SKM-1 (cell line): ENCODE data around the gene TNFAIP8.
"Not testable (repeated sequence)": the region's sequence is repeated elsewhere in the genome, so short reads cannot be mapped to it uniquely, and the experiment has no call there.

Source experiments
- DNase-seq: peaks from one replicate; lab custom pipeline; 2025; ENCODE audit not compliant: unreplicated experiment; lab: John Stamatoyannopoulos, UW

TNFAIP8 gene

GRCh38 chr5:119412279-119413227 lies 56.7 kb downstream of the TNFAIP8 start:
- no peak for DNase-seq

GRCh38 chr5:119414124-119414734 lies 58.4 kb downstream of the TNFAIP8 start:
- peak; percentile 39 for DNase-seq

- peak; percentile 11 for DNase-seq
These were observed 62.2 kb downstream of the TNFAIP8 start for GRCh38 chr5:119417891-119418605.

- no peak for DNase-seq
These were observed 62.8 kb downstream of the TNFAIP8 start for GRCh38 chr5:119418606-119419100.

GRCh38 chr5:119420169-119420568 lies 64.3 kb downstream of the TNFAIP8 start:
- peak; percentile 13 for DNase-seq

GRCh38 chr5:119426057-119426456 lies 70.2 kb downstream of the TNFAIP8 start:
- peak; percentile 3 for DNase-seq

GRCh38 chr5:119427060-119427459 lies 71.2 kb downstream of the TNFAIP8 start:
- DNase-seq: no peak

GRCh38 chr5:119427596-119427995 lies 71.8 kb downstream of the TNFAIP8 start:
- DNase-seq: peak; percentile 25

GRCh38 chr5:119428166-119428565 lies 72.3 kb downstream of the TNFAIP8 start:
- not testable (repeated sequence) for DNase-seq

- not testable (repeated sequence) for DNase-seq
These were observed 72.8 kb downstream of the TNFAIP8 start for GRCh38 chr5:119428574-119428973.

GRCh38 chr5:119432674-119433237 lies 76.9 kb downstream of the TNFAIP8 start:
- DNase-seq: not testable (repeated sequence)

GRCh38 chr5:119435436-119436132 lies 79.8 kb downstream of the TNFAIP8 start:
- DNase-seq: peak; percentile 61

GRCh38 chr5:119437785-119438586 lies 82.2 kb downstream of the TNFAIP8 start:
- DNase-seq: not testable (repeated sequence)

GRCh38 chr5:119438587-119438917 lies 82.7 kb downstream of the TNFAIP8 start:
- peak; percentile 59 for DNase-seq

- DNase-seq: no peak
These were observed 83.4 kb downstream of the TNFAIP8 start for GRCh38 chr5:119439140-119439631.

- DNase-seq: not testable (repeated sequence)
These were observed 83.8 kb downstream of the TNFAIP8 start for GRCh38 chr5:119439632-119440031.

GRCh38 chr5:119444643-119445042 lies 88.8 kb downstream of the TNFAIP8 start:
- not testable (repeated sequence) for DNase-seq

GRCh38 chr5:119445544-119445943 lies 89.7 kb downstream of the TNFAIP8 start:
- no peak for DNase-seq
